GM19043 (cell line): Measurements from ENCODE around the gene RPL35.

ENCODE experiments used
- ATAC-seq: cut with Tn5 transposase; IDR thresholded peaks from one replicate; pipeline ENCODE4 v1.9.1; 2021; ENCODE audit warnings: low read depth; ENCODE audit not compliant: unreplicated experiment

RPL35 gene

DNA sequence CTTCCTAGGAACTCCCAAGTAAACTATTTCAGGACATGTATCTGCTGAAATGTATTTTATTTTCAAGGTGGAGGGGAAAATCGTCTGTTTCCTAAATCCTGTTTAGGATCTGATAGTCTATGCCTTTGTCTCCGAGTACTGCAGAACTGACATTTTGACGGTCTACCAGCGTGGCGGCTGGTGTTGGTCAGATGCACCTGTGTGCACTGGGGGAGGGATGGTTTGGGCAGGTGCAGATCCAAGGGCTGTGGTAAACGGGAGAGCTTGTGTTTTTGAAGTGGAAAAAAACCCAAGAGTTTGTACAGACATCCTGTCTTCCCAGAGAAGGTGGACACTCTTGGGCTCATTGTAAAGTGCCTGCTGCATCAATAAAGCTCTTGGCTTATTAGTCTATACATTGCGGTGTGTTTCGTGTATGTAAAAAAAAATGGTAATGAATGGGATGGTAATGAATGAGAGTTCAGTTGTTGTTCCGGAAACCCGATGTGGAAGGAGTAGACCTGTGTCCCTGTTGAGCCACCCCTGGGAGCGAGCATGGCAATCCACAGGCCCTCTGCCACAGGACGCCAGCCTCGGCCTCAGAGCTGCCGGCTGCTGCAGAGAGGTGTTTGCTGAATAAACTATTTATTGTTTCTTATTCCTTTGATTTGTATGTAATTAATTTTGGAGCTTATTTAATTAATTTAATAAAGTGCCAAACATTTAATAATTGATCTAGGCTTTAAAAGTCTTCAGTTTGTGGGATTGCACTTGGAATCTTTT is 15.4 kb upstream of the RPL35 start:
- ATAC-seq: no peak

DNA sequence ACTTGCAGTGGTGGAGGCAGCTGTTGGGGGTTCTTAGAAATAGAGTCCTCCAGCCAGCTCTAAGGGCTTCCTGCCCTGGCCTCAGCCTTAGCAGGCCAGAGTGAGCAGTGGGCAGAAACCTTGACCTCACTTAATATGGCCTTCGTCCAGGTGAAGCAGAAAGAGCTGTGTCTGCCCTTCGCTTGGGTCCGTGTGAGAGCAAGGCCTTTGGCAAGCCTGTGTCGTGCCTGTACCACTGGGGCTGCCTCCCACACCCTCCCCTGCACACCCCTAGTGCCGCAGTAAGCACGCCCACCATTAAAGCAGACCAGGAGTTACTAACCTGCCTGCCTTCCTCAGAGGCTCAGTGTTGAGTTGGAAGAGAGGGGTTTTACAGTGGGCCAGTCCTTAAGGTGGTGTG is 13.7 kb upstream of the RPL35 start:
- ATAC-seq: no peak

GRCh38 chr9:124873664-124874063 is 11.9 kb upstream of the RPL35 start:
- no peak for ATAC-seq

- ATAC-seq: no peak
These were observed 9.4 kb upstream of the RPL35 start for GRCh38 chr9:124871156-124871561.

- no peak for ATAC-seq
These were observed 9.0 kb upstream of the RPL35 start for GRCh38 chr9:124870723-124871122.

DNA sequence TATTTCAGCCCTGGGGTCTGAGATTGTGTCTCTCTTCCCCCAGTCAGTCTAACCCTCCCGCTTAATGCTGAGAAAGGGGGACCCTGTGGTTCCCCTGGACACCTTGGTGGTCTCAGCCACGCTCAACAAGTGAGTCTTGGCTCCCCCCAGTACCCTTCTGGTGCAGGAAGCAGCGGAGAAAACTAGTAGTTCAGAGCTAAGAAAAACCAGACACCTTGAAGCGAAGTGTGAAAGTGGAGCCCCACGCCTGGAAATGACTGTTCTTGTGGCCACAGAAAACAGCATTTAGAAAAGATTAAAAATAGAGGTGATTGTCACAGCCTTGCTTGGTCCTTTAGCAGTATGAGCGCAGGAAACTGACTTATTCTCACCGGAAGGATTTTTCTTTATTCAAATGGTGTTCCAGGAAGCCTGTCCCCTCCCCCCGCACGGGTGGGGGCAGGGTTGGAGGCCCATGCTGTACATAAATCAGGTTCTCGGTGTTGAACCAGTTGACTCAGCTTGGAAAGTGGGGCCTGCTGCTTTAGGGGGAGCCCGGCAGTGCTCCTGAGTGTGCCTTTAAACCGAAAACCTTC is 8.3 kb upstream of the RPL35 start:
- ATAC-seq: peak; percentile 42

DNA sequence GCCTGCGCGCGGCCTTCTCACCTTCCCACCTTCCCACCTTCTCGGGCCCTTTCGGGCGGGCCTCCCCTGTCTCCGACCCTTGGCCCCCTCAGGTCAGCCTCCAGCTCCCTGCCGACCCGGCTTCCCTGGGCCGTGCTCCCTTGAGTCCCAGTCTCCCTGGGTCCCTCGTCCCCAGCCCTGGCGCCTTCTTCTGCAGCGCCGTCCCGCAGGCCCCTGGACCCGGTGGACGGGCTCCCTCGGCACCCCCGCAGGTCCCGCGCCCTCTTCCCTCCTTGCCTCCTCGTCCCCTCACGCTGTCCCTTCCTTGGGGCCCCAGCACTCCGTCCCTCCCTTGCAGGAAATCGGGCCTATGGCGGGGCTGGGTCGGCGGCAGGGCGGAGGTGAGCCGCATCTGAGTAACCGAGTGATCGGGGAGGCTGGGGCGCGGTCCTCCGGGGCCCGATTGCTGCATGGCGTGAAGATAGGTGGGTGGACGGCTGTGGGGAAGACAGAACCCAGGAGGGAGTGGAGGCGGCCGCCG is 7.8 kb upstream of the RPL35 start:
- ATAC-seq: no peak

GRCh38 chr9:124868511-124869465 is 7.0 kb upstream of the RPL35 start:
- peak; percentile 65 for ATAC-seq

DNA sequence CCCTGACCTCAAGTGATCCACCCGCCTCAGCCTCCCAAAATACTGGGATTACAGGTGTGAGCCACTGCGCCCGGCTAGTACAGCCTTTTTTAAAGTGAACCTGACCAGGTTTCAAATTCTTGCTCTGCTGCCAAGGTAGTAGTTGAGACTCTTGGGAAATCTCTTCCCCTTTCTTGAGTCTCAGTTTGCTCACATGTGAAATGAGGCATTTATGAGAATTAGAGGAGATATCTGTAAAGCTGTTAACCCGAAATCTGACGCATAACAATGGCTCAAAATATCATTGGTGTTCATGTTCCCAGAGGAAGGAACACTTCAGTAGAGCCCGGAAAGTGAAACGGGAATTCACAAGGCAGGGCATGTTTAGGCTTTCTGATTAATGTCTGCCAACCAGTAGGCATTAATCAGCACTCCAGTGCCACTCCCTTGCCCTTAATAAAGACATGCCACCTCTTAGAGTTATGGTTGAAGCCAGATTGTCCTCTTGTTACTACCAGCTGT is 1.7 kb upstream of the RPL35 start:
- ATAC-seq: no peak

DNA sequence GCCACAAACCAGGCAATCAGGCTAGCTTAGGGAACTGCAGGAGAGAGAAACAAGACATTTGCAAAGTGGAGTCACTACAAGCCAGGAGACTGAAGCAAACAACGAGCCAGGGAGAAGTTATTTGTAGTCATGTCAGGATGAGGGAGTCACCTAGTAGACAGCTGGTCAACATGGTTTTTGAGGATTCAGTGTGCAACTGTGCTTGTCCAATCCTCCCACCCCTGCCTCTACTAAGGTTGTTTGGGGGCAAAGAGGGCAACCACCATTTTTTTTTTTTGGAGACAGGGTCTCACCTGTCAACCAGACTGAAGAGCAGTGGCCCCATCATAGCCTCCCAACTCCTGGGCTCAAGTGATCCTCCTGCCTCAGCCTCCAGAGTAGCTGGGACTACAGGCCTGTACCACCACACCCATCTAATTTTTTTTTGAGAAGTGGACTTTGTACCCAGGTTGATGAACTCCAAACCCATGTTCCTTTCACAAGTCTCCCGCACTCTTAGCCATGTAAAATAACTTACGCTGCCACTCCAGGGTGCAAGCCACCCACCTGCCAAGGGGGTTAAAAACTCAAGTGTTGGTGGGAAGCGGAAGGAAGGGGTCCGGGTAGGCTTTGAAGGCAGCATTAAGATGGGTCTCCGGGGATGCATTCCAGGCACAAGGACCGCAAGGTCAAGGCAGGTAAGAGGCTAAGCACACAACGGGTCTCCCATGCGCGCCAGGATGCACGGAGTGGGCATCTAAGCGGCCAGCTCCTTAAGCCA is 995 bp downstream of the RPL35 start:
- no peak for ATAC-seq

DNA sequence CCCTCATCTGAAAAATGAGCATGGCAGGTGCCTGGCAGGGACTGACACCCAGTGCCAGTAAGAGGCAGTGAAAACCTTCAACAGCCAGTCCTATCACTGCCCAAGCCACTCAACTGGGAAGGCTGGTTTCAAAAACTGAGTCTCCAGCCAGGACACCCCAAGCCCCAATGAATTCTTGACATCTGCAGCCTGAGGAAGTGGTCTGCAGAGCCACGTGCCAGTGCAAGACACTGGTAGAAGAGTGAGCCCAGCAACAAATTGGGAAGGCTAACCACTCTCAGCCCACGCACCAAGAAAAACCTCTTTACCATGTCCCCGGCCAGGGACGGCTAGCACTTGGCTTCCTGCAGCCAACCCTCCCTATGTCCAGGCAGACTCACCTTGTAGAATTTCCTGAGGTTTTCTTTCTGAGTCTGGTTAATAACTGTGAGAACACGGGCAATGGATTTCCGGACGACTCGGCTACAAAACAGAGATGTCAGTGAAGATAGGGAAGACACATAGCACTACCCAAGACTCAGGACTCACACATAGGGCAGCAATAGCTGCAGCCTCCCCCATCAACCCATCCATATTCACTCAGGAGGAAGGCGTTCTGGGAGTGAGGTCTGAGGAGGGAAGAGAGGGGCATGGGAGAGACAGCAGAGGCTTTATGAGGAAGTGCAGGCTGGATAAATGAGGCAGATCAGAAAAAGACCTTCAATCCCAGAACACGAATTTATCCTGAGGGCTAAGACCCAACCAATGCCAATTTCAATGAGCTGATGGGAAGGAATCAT is 1.8 kb downstream of the RPL35 start:
- ATAC-seq: no peak

DNA sequence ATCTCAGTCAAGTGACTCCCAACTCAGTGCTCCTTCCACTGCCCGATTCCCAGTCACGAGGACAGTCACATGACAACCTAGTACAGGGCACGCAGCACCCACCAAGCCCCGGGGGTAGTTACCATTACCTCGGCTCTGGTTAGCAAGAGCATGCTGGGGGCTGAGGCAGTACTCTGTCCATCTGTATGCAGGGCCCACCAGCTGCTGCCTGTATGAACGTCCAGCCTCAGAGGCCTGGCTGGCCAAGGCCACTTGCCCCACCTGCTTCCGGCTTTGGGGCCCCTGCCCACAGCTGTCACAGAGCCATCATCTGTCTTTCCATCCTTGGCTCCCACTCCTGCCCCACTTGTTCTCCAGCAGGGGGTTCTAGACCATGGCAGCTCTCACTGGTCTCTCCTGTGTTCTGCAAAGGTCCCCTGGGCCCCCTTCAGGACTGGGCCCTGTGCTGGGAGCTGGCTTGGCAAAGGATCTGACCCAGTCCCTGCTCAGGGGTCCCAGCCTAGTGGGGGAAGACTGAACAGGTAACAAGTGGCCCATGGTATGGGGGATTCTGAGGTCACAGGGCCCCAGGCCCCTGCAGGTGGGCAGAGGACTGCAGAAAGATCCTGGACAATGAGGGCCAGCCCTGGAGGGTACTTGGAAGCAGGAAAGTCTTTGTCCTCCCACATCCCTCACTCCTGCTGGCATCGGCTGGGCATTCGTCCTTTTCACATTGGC is 3.3 kb downstream of the RPL35 start:
- no peak for ATAC-seq

- no peak for ATAC-seq
These were observed 4.1 kb downstream of the RPL35 start for GRCh38 chr9:124857533-124858162.

DNA sequence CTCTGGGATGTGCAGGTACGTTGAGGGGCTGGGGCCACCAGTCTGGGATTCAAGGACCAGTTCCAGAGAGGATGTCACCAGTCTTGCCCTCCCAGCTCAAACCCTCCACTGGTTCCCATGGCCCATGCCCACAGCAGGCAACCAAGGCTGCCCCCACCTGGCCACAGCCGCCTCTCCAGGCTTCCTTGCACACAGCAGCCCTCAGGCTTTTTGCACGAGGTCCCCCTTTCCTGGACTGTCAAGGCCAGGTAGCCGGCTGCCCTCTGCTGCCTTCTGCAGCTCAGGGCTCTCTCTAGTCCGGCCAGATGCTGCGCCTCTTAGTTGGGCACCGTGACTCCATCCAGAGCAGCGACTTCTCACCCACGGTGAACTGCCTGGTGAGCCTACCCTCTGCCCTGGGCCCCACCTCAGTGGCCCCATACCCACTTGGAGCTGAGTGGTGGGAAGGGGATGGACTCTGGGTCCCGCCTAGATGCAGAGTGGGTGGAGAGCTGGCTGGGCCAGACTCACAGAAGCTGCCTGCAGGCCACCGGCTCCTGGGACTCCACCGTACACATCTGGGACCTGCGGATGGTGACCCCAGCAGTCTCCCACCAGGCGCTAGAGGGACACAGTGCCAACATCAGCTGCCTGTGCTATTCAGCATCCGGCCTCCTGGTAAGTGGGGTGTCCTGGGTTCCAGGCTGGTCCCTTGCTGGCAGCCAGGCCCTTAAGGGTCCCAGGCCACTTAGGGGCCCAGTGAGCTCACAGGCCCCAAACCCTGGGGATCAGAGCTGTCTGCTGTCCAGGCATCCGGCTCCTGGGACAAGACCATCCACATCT is 5.6 kb downstream of the RPL35 start:
- ATAC-seq: no peak

DNA sequence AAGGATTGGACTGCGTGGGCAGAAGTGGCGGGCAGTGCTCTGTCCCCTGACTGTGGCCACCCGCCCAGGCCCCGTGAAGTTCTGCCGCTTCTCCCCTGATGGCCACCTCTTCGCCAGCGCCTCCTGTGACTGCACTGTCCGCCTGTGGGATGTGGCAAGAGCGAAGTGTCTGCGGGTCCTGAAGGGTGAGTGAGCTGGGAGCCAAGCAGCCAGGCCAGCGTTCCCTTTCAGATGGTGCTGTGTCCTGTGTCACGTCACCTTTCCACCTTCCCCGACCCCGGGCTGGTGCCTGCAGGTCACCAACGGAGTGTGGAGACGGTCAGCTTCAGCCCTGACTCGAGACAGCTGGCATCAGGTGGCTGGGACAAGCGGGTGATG is 6.2 kb downstream of the RPL35 start:
- no peak for ATAC-seq

GRCh38 chr9:124854822-124855221 is 6.9 kb downstream of the RPL35 start:
- no peak for ATAC-seq

- no peak for ATAC-seq
These were observed 7.6 kb downstream of the RPL35 start for GRCh38 chr9:124854161-124854560.
